Upper lobe of left lung (tissue), 6 donors: ENCODE measurements around the gene ADAMTS2. TPM values are rescaled to one million over a fixed set of nuclear protein-coding genes. Genes with fewer than 3 reads are reported as not detected.

ENCODE experiments used
- ATAC-seq, 2 donors: fragments of 200-7000 bp; cut with Tn5 transposase; one replicate each; pipeline ENCODE4 v1.9.1; 2022; ENCODE audit warnings: mild to moderate bottlenecking in 2 of 2, moderate library complexity in 2 of 2; ENCODE audit not compliant: low FRiP score in 2 of 2
- DNase-seq, 2 donors: peaks; one replicate each; pipeline ENCODE4 v3.0.0-alpha.2; 2019 to 2020
- H3K27ac ChIP-seq, 4 donors: fragments of 200-600 bp; sonication (generic); one replicate each; pipeline ENCODE4 v1.5.1; 2016 to 2019
- H3K27me3 ChIP-seq, 4 donors: fragments of 200-600 bp; sonication (generic); one replicate each; pipeline ENCODE4 v1.5.1; 2017 to 2019
- H3K36me3 ChIP-seq, 4 donors: fragments of 200-600 bp; sonication (generic); one replicate each; pipeline ENCODE4 v1.5.1; 2016 to 2019
- H3K4me1 ChIP-seq, 4 donors: fragments of 200-600 bp; sonication (generic); one replicate each; pipeline ENCODE4 v1.5.1; 2018 to 2019
- H3K4me3 ChIP-seq, 4 donors: fragments of 200-600 bp; sonication (generic); one replicate each; pipeline ENCODE4 v1.5.1; 2017 to 2019; ENCODE audit warnings: mild to moderate bottlenecking in 2 of 4, moderate library complexity in 1 of 4
- H3K9me3 ChIP-seq, 4 donors: fragments of 200-600 bp; sonication (generic); one replicate each; pipeline ENCODE4 v1.5.1; 2018 to 2019
- EP300 ChIP-seq, 4 donors: sonication (generic); formaldehyde crosslinking; IDR thresholded peaks; one replicate each; pipeline ENCODE4 v1.5.1; 2017; ENCODE audit warnings: antibody characterized with exemption in 4 of 4, control low read depth in 2 of 4
- POLR2A ChIP-seq, 4 donors: fragments of 450-650 bp; IDR thresholded peaks; one replicate each; pipeline ENCODE4 v1.5.1; 2016 to 2017; ENCODE audit warnings: antibody characterized with exemption in 4 of 4, mild to moderate bottlenecking in 2 of 4
- POLR2AphosphoS5 ChIP-seq, 2 donors: sonication (generic); formaldehyde crosslinking; IDR thresholded peaks; one replicate each; pipeline ENCODE4 v1.5.1; 2017; ENCODE audit warnings: antibody characterized with exemption in 2 of 2
- whole genome bisulfite sequencing, 2 donors: methylation state at CpG; one replicate each; pipeline ENCODE4 v1.1.5; 2017 to 2018; 5-methylcytosine and 5-hydroxymethylcytosine counted together
- total RNA-seq, 6 donors: library from RNA; depleted of rRNA in 4 of 6; stranded (reverse); fragments of >200 nt in 4 of 6; gene quantifications; one replicate each; pipeline versions ENCODE4 v1.1.0 to v1.2.1, GENCODE V29; 2016 to 2021
- TF ChIP-seq, protein P1 (sequence below), 6 experiments: fragments of 450-650 bp in 4 of 6; fragments of 200-600 bp in 2 of 6; sonication (generic) in 2 of 6; IDR thresholded peaks; one replicate each; pipeline ENCODE4 v1.5.1; 2016 to 2019; ENCODE audit warnings: antibody characterized with exemption in 6 of 6
- donor health status: DM: no; HTN: no; CAD: no; lungs with moderate emphysema.
- donor health status: DM: no; HTN: yes; CAD: no; lungs with severe emphysema.

Gene ADAMTS2
- total RNA-seq, 6 donors from 2014 or later, result 10.0 to 114 (median 25.7) TPM

DNA sequence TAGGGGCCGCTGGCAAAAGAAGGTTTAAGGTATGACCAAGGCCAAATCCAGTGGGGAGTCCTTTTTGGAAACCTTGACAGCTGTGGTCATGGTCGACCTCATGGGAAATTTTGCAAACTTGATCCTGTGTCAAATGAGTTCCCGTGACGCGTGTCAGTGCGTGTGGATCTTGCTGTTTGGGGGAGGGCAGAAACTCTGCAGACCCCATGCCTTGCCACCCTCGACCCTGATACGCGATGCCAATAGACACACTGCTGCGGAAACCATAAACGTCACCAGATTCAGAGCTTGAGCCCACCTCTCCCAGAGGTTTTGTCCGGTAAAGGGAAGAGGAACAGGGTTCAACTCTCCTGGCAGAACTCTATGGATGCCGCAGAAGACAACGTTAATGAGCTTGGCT is 104.7 kb downstream of the ADAMTS2 start:
- H3K27me3 ChIP-seq, result no peaks in the 10 kb centered on the region
- DNase-seq (peak in 1 of 2 donors; percentile 10), ATAC-seq (no peak)
- no peak overlapping the region for H3K4me3 ChIP-seq
- WGBS, 2 donors, result 85 to 90% methylated on average over 14 of the region's 14 CpGs
- no peaks in the 10 kb centered on the region for H3K36me3 ChIP-seq
- H3K9me3 ChIP-seq, result peaks cover 0 to 9% (median 0%) of the 10 kb centered on the region in 4 donors
- H3K4me1 ChIP-seq, result no peaks in the 10 kb centered on the region
- TF ChIP-seq EP300 (IDR thresholded peaks at IDR 0.05) (no peak), POLR2AphosphoS5 (IDR thresholded peaks at IDR 0.05) (no peak), POLR2A (IDR thresholded peaks at IDR 0.05) (no peak)
- TF ChIP-seq, protein P1, sequence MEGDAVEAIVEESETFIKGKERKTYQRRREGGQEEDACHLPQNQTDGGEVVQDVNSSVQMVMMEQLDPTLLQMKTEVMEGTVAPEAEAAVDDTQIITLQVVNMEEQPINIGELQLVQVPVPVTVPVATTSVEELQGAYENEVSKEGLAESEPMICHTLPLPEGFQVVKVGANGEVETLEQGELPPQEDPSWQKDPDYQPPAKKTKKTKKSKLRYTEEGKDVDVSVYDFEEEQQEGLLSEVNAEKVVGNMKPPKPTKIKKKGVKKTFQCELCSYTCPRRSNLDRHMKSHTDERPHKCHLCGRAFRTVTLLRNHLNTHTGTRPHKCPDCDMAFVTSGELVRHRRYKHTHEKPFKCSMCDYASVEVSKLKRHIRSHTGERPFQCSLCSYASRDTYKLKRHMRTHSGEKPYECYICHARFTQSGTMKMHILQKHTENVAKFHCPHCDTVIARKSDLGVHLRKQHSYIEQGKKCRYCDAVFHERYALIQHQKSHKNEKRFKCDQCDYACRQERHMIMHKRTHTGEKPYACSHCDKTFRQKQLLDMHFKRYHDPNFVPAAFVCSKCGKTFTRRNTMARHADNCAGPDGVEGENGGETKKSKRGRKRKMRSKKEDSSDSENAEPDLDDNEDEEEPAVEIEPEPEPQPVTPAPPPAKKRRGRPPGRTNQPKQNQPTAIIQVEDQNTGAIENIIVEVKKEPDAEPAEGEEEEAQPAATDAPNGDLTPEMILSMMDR (IDR thresholded peaks at IDR 0.05), result no peak
- H3K27ac ChIP-seq, result no peak overlapping the region

DNA sequence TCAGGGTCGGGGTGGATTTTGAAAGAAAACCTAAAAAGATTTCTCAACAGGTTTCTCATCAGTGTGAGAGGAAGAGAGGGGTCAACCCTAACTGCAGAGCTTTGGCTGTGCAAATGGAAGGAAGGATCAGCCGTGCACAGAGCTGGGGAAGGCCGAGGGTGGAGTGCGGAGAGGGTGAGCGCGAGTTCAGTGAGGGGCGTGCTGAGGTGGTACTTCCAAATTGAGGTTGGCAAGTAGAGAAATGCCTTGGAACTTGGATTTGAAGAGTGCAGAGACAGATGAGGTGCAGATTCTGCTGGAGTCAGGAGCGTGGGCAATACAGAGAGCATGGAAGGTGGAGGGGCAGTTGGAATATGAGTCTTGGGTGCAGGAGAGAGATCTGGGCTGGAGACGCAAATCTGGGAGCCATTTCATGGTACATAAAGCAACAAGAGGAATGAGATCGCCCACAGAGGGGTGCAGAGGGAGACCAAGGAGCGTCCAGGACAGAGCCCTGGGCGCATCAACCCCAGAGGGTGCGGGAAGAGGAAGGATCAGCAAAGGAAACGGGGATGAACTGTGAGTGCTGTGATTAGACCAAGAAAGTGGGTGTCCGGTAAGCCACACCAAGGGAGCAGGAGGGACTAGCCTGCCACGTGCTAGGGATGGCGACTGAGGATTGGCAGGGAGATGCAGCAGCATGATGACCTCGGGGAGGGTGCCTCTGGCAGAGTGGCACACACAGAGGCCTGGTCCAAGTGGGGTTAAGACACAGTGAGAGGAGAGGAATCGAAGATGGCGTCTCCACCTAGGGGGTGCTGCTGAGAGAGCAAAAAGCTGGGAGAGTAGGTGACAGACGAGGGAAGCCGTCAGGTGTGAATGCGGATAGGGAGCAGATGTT is 105.8 kb downstream of the ADAMTS2 start:
- WGBS, 2 donors, result 89 to 93% methylated on average over 23 of the region's 23 CpGs
- DNase-seq (peak in 1 of 2 donors; percentile 7), ATAC-seq (no peak)
- Histone ChIP-seq H3K27ac (no peak overlapping the region), H3K36me3 (no peaks in the 10 kb centered on the region), H3K4me1 (no peaks in the 10 kb centered on the region), H3K9me3 (peaks cover 0 to 9% (median 0%) of the 10 kb centered on the region in 4 donors), H3K27me3 (no peaks in the 10 kb centered on the region), H3K4me3 (no peak overlapping the region)
- TF ChIP-seq POLR2AphosphoS5 (IDR thresholded peaks at IDR 0.05) (no peak), POLR2A (IDR thresholded peaks at IDR 0.05) (no peak), EP300 (IDR thresholded peaks at IDR 0.05) (no peak)
- TF ChIP-seq, protein P1 (IDR thresholded peaks at IDR 0.05), result no peak

DNA sequence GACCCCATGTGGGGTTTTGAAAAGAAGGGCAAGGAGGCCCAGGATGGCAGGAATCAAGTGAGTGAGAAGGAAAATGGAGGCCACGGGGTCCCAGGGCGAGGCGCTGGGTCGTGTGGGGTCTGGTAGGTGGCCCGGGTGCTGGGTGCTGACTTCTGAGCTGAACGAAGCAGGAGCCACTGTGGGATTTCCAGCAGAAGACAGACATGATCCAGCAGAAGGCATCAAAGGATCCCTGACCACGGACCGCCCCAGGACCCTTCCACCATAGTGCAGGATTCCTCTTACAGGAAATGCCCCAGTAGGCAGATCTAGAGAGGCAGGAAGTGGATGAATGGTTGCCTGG is 106.7 kb downstream of the ADAMTS2 start:
- DNase-seq, result peak; percentile 10 to 42

DNA sequence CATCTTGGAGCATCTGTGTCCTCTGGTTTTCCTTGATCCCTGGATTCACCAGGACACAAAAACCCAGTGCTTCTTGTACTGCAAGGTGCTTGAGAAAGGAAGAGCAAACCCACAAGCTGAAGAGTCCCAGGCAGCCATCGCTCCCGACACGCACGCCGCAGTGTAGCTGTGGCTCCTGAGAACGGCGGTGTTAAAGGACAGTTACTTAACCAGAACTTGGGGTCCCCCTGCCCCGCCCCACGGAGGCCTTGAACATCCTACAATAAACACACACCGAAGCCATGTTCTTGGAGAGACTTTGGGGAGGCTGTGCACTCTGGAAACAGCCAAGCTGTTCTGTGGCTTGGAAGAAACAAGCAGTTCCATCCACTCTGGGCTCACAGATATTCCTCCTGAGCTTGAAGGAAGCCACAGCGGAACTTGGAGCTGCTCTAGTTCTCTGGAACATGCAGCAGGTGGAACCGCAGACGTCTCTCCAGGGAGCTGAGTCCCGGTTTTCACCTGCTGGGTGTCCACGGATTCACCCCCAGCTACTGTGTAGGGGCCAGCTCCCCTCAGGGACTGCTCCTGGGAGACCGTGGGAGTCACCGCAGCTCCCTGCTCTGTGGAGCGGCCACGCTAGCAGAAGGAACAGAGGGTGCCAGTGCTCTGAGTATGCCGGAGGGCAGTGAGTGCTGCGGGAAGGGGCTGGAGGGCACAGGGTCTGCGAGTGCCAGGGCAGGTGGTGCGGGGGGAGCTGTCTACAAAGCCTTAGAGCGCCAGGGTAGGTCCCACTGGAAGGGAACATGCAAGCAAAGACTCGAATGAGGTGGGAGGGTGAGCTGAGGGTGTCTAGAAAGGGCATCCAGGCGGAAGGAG is 107.3 kb downstream of the ADAMTS2 start:
- ATAC-seq, result no peak
- 82 to 90% methylated on average over 17 to 26 of the region's 26 CpGs for WGBS, 2 donors

More for the DNA sequence above, 106.7 kb downstream of the ADAMTS2 start:
- Histone ChIP-seq H3K4me3 (no peak overlapping the region), H3K9me3 (peaks cover 0 to 9% (median 0%) of the 10 kb centered on the region in 4 donors), H3K36me3 (no peaks in the 10 kb centered on the region), H3K4me1 (no peaks in the 10 kb centered on the region), H3K27ac (no peak overlapping the region), H3K27me3 (no peaks in the 10 kb centered on the region)
- no peak for TF ChIP-seq POLR2A (IDR thresholded peaks at IDR 0.05)
- no peak for TF ChIP-seq EP300 (IDR thresholded peaks at IDR 0.05)
- no peak for ATAC-seq
- 88 to 95% methylated on average over 8 of the region's 8 CpGs for WGBS, 2 donors

More for the DNA sequence above, 107.3 kb downstream of the ADAMTS2 start:
- Histone ChIP-seq H3K27me3 (no peaks in the 10 kb centered on the region), H3K27ac (no peak overlapping the region), H3K4me1 (no peaks in the 10 kb centered on the region), H3K4me3 (no peak overlapping the region), H3K36me3 (no peaks in the 10 kb centered on the region), H3K9me3 (peaks cover 0 to 9% (median 0%) of the 10 kb centered on the region in 4 donors)
- TF ChIP-seq POLR2A (IDR thresholded peaks at IDR 0.05), result no peak
- no peak for TF ChIP-seq POLR2AphosphoS5 (IDR thresholded peaks at IDR 0.05)
- no peak for TF ChIP-seq EP300 (IDR thresholded peaks at IDR 0.05)
- TF ChIP-seq, protein P1 (IDR thresholded peaks at IDR 0.05), result no peak
- peak; percentile 14 to 36 for DNase-seq
